Measurements from ENCODE around the gene GLB1L3.

GLB1L3 gene

DNA sequence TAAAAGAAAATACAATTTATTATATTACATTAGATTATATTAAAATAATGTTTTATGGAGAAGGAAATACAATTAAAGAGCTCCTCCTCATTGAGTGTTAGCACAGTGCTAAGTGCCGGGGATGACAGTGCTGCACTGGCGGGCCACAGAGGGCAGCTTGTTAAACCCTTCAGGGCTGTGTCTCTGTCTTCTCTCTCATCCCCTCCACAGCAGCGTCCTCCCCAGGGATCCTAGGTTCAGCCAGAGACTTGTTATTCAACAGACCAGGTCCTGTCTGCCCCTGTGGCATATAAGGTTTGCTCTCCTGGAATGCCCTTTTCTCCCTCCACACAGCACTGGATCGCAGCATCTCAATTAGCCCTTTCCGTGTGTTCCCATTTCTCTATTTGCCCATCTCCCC is 37.2 kb upstream of the GLB1L3 start:
- Histone ChIP-seq H3K9me3 (ENCODE audit: insufficient read depth, low read depth, low read length) (no peaks in the 10 kb centered on the region), H3K27me3 (ENCODE audit: insufficient read depth, low read length) (no peaks in the 10 kb centered on the region), H3K9ac (ENCODE audit: low read depth, low read length) (no peak overlapping the region), H3K36me3 (ENCODE audit: insufficient read depth, low read depth, low read length) (peaks cover 23% of the 10 kb centered on the region), H3K4me1 (ENCODE audit: insufficient read depth, low read length) (no peaks in the 10 kb centered on the region), H3K27ac (ENCODE audit: low read length) (no peak overlapping the region), H3K4me3 (ENCODE audit: low read length) (no peak overlapping the region)

DNA sequence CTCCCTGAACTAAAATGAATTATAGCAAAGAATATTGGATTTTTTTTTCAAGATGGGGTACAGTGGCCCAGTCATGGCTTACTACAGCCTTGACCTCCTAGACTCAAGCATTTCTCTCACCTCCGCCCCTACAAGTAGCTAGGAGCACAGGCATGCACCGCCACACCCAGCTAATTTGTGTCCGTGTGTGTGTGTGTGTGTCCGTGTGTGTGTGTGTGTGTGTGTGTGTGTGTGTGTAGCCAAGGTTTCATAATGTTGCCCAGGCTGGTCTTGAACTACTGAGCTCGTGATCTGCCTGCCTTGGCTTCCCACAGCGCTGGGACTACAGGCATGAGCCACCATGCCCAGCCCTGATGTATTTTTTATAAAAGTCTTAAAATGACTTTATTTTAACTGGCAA is 35.6 kb upstream of the GLB1L3 start:
- Histone ChIP-seq H3K36me3 (ENCODE audit: insufficient read depth, low read depth, low read length) (peaks cover 36% of the 10 kb centered on the region), H3K4me3 (ENCODE audit: low read length) (no peak overlapping the region), H3K27me3 (ENCODE audit: insufficient read depth, low read length) (no peaks in the 10 kb centered on the region), H3K4me1 (ENCODE audit: insufficient read depth, low read length) (no peaks in the 10 kb centered on the region), H3K27ac (ENCODE audit: low read length) (no peak overlapping the region), H3K9me3 (ENCODE audit: insufficient read depth, low read depth, low read length) (no peaks in the 10 kb centered on the region), H3K9ac (ENCODE audit: low read depth, low read length) (no peak overlapping the region)

DNA sequence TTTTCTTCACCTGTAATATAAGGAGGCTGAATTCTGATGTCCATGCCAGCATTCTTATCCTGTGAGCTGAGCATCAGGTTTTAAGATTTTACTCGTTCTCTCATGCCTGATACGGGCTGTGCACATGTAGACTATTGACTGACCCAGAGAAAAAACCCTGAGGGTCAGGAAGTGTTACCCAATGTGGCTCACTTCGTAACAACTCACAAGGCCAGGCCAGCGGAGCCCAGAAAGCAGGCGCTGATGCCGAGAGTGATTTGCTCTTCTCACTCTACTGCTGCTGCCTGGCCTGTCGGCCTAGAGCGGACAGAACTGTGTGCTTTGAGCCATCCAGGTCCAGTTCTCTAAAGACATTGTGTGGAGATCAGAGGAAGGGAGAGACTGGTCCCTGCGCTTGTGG is 33.8 kb upstream of the GLB1L3 start:
- H3K4me1 ChIP-seq (ENCODE audit: insufficient read depth, low read length), result no peaks in the 10 kb centered on the region
- H3K4me3 ChIP-seq (ENCODE audit: low read length), result no peak overlapping the region
- no peak overlapping the region for H3K27ac ChIP-seq (ENCODE audit: low read length)
- no peaks in the 10 kb centered on the region for H3K9me3 ChIP-seq (ENCODE audit: insufficient read depth, low read depth, low read length)
- peaks cover 53% of the 10 kb centered on the region for H3K36me3 ChIP-seq (ENCODE audit: insufficient read depth, low read depth, low read length)
- H3K9ac ChIP-seq (ENCODE audit: low read depth, low read length), result no peak overlapping the region
- no peaks in the 10 kb centered on the region for H3K27me3 ChIP-seq (ENCODE audit: insufficient read depth, low read length)

DNA sequence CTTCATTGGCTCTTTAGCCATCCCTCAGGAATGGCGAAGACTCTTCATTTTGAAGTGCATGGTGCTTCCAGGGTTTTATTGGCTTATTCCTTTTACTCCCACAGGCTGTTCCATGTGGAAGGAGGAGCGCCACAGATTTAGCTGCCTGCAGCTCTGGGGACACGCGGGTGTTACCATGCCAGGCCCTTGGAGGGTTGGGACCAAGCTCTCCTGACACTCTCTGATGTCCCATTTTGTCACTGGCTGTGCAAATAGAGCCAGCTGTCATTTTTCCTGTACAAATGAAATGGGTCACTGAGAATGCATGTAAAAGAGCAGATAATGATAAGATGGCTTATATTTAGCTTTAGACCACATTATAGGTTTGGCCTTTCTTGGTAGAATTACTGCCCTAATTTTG is 32.3 kb upstream of the GLB1L3 start:
- H3K27ac ChIP-seq (ENCODE audit: low read length), result no peak overlapping the region
- H3K4me1 ChIP-seq (ENCODE audit: insufficient read depth, low read length), result no peaks in the 10 kb centered on the region
- no peak overlapping the region for H3K9ac ChIP-seq (ENCODE audit: low read depth, low read length)
- H3K36me3 ChIP-seq (ENCODE audit: insufficient read depth, low read depth, low read length), result peaks cover 68% of the 10 kb centered on the region
- no peaks in the 10 kb centered on the region for H3K9me3 ChIP-seq (ENCODE audit: insufficient read depth, low read depth, low read length)
- no peaks in the 10 kb centered on the region for H3K27me3 ChIP-seq (ENCODE audit: insufficient read depth, low read length)
- H3K4me3 ChIP-seq (ENCODE audit: low read length), result no peak overlapping the region

DNA sequence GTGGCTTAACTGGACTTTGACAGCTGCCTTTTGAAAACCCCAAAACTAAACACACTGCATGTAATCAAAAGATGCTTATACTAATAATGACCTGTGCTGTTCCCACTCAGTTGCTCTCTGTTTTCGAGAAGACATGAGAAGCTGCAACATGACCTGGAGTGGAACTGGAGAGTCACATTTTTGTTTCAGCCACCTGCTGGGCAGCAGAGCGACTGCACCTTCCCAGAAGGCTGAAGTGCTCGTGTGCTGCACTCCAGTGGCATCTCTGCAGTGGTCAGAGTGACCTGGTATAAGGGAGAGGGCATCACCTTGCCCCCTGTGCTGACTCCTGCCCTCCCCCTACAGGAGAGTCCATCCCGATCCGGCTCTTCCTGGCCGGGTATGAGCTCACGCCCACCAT is 31.6 kb upstream of the GLB1L3 start:
- Histone ChIP-seq H3K27ac (ENCODE audit: low read length) (no peak overlapping the region), H3K9ac (ENCODE audit: low read depth, low read length) (no peak overlapping the region), H3K4me1 (ENCODE audit: insufficient read depth, low read length) (no peaks in the 10 kb centered on the region), H3K9me3 (ENCODE audit: insufficient read depth, low read depth, low read length) (no peaks in the 10 kb centered on the region), H3K4me3 (ENCODE audit: low read length) (no peak overlapping the region), H3K36me3 (ENCODE audit: insufficient read depth, low read depth, low read length) (peaks cover 71% of the 10 kb centered on the region), H3K27me3 (ENCODE audit: insufficient read depth, low read length) (no peaks in the 10 kb centered on the region)

DNA sequence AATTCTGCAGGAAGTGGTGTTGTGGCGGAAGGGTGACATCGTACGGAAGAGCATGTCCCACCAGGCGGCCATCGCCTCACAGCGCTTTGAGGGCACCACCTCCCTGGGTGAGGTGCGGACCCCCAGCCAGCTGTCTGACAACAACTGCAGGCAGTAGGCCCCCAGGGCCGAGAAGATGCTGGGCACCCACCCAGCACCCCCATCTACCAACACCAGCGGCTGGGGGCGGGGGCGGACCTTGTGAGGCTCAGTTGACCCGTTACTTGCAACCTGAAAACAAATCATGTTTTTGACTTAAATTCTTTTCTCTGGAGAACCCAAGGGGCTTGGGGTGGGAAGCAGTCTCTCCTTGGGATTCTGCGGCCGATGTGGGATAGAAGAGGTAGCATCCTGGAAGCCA is 30.7 kb upstream of the GLB1L3 start:
- no peak overlapping the region for H3K27ac ChIP-seq (ENCODE audit: low read length)
- H3K4me3 ChIP-seq (ENCODE audit: low read length), result no peak overlapping the region
- no peaks in the 10 kb centered on the region for H3K27me3 ChIP-seq (ENCODE audit: insufficient read depth, low read length)
- peaks cover 77% of the 10 kb centered on the region for H3K36me3 ChIP-seq (ENCODE audit: insufficient read depth, low read depth, low read length)
- no peaks in the 10 kb centered on the region for H3K4me1 ChIP-seq (ENCODE audit: insufficient read depth, low read length)
- no peaks in the 10 kb centered on the region for H3K9me3 ChIP-seq (ENCODE audit: insufficient read depth, low read depth, low read length)
- H3K9ac ChIP-seq (ENCODE audit: low read depth, low read length), result no peak overlapping the region

DNA sequence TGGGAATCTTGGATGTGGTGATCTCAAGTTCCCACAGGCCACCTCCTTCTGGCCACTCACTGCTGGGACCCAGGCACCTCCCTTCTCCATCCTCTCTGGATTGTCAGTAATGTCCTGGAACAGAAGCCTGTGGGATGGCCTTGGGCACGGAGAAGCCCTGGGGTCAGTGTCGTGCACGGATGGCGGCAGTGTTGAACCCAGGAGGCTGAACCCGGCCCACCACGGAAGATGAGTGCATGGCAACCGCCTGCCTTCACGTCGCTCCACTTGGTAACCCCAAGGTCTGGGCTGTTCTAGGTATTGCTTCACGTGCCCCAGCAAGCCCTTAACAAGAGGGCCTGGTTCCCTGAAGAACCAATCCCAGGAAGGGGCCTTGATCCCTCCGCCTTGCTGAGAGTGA is 30.1 kb upstream of the GLB1L3 start:
- no peaks in the 10 kb centered on the region for H3K9me3 ChIP-seq (ENCODE audit: insufficient read depth, low read depth, low read length)
- H3K9ac ChIP-seq (ENCODE audit: low read depth, low read length), result no peak overlapping the region
- no peak overlapping the region for H3K27ac ChIP-seq (ENCODE audit: low read length)
- no peak overlapping the region for H3K4me3 ChIP-seq (ENCODE audit: low read length)
- peaks cover 84% of the 10 kb centered on the region for H3K36me3 ChIP-seq (ENCODE audit: insufficient read depth, low read depth, low read length)
- H3K27me3 ChIP-seq (ENCODE audit: insufficient read depth, low read length), result no peaks in the 10 kb centered on the region
- H3K4me1 ChIP-seq (ENCODE audit: insufficient read depth, low read length), result no peaks in the 10 kb centered on the region

DNA sequence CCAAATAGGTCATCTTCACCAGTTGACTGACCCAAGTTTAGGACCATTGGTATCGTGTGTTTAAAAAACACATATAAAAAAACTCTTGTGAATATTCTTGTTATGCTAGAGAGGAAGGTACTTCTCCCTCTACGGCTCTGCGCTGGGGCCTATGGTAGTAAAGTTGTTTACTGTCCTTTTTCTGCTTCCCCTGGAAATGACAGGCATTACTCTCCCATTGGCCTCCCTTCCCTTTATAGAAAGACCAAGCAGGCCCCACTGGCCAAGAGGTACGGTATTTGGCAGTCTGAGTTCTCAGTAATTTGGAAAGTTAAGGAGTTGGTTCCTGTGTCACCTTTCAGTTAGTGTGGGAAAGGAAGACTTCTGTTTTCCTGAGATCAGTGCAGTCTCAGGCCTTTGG is 29.5 kb upstream of the GLB1L3 start:
- Histone ChIP-seq H3K27me3 (ENCODE audit: insufficient read depth, low read length) (no peaks in the 10 kb centered on the region), H3K9ac (ENCODE audit: low read depth, low read length) (no peak overlapping the region), H3K4me3 (ENCODE audit: low read length) (no peak overlapping the region), H3K4me1 (ENCODE audit: insufficient read depth, low read length) (peaks cover 6% of the 10 kb centered on the region), H3K36me3 (ENCODE audit: insufficient read depth, low read depth, low read length) (peaks cover 84% of the 10 kb centered on the region), H3K27ac (ENCODE audit: low read length) (no peak overlapping the region), H3K9me3 (ENCODE audit: insufficient read depth, low read depth, low read length) (no peaks in the 10 kb centered on the region)

DNA sequence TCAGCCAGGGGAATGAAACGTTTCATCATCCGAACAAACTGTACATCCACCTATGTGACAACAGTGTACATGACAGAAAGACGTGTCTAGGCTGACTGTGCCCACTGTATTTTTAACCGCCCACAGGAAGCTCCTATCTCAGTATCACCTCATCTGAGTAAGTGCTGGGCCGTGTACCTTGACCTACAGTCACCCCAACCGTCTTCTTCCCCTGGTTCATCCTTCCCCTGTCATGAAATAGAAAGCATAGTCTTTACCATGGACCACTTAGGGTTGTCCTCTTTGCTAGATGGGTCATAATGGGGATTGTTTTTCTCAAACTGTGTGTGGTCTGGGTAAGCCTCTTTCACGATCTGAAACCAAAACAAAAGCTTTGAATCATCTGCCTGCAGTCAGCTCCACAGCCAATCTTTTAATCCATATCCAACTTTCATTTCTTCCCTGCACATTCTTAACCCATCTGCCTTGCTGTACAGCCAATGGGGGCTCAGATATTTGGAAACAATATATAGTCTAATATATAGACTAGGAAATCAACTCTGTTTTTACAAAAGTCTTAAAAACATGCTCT is 27.2 kb upstream of the GLB1L3 start:
- no peak overlapping the region; the same call in 1 of the 2 replicates for H3K9ac ChIP-seq (ENCODE audit: low read depth, low read length)
- H3K4me3 ChIP-seq (ENCODE audit: low read length), result no peak overlapping the region
- no peak overlapping the region for H3K27ac ChIP-seq (ENCODE audit: low read length)
- no peaks in the 10 kb centered on the region for H3K9me3 ChIP-seq (ENCODE audit: insufficient read depth, low read depth, low read length)
- H3K27me3 ChIP-seq (ENCODE audit: insufficient read depth, low read length), result no peaks in the 10 kb centered on the region
- peaks cover 70% of the 10 kb centered on the region for H3K36me3 ChIP-seq (ENCODE audit: insufficient read depth, low read depth, low read length)
- peaks cover 9% of the 10 kb centered on the region for H3K4me1 ChIP-seq (ENCODE audit: insufficient read depth, low read length)

DNA sequence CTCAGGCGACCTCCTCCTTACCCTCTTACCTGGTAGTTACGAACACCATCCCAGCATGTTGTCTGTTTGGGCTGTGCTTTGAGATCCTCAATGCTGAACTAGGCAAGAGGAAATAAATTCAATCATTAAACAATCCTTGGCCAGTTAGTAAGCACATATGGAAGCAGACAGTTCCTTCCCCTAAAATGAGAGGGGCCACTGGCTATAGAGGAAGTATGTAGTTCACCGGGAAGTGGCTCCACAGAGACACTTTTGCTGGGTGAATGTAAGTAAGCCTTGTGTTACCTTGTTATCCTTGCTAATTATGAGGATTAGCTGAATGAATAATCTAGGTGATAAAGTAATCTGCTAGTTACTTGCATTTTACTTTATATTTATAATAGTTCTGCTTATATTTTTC is 25.9 kb upstream of the GLB1L3 start:
- Histone ChIP-seq H3K27me3 (ENCODE audit: insufficient read depth, low read length) (no peaks in the 10 kb centered on the region), H3K36me3 (ENCODE audit: insufficient read depth, low read depth, low read length) (peaks cover 59% of the 10 kb centered on the region), H3K4me3 (ENCODE audit: low read length) (no peak overlapping the region), H3K9ac (ENCODE audit: low read depth, low read length) (no peak overlapping the region), H3K4me1 (ENCODE audit: insufficient read depth, low read length) (peaks cover 9% of the 10 kb centered on the region), H3K9me3 (ENCODE audit: insufficient read depth, low read depth, low read length) (no peaks in the 10 kb centered on the region), H3K27ac (ENCODE audit: low read length) (no peak overlapping the region)

DNA sequence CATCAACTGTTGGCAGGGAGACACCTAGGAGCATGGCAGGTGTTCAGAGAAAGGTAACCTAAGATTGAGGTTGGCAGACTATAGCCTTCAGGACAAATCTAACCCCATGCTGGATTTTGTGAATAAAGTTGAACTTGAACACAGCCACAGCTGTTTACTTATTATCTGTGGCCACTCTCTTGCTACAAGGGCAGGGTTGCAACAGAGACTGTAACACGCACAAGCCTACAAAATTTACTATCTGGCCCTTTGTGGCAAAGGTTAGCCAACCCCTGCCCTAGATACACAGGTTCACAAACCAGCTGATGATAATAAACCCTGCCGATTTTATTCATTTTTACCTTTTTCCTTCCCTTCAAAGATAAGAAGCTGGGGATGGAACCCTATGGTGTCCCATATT is 25.5 kb upstream of the GLB1L3 start:
- Histone ChIP-seq H3K27ac (ENCODE audit: low read length) (no peak overlapping the region), H3K4me3 (ENCODE audit: low read length) (no peak overlapping the region), H3K4me1 (ENCODE audit: insufficient read depth, low read length) (peaks cover 9% of the 10 kb centered on the region), H3K9ac (ENCODE audit: low read depth, low read length) (no peak overlapping the region), H3K9me3 (ENCODE audit: insufficient read depth, low read depth, low read length) (no peaks in the 10 kb centered on the region), H3K36me3 (ENCODE audit: insufficient read depth, low read depth, low read length) (peaks cover 58% of the 10 kb centered on the region), H3K27me3 (ENCODE audit: insufficient read depth, low read length) (no peaks in the 10 kb centered on the region)

DNA sequence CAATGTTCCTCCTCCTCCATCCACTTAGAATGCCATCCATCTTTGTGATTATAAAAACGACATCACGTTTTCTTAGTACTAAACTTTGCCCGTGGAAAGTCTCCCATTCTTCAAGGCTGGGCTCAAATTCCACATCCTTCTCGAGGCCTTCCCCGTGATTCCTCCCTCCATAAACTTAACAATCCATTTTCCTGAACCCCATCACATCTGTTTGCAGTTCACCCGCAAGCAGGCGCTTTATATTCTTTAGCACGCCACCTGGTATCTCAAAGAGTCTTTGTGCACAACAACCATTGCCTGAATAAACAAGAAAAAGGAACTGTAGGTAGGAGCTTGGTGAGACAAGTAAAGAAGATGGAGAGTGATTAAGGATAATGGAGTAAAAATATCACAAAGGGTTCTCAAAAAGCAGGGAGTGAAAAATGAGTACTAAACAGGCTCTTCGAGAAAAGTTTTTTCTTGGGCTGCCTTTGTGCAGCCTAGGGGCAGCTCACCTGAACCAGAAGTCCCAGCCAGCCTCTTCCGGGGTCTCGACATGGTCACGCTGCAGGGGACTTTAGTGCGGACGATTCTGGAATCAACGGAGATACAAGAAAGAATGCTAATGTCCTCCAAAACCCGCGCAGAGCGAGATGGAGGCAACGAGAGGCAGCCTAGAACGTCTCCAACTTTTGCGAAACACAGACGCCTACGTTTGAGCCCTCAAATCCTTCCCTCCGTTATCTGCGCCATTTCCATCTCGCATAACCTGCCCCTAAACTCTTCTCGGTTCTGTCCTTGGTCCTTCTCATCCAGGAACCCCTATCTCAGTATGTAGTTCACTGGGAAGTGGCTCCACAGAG is 23.6 kb upstream of the GLB1L3 start:
- Histone ChIP-seq H3K4me3 (ENCODE audit: low read length) (peak overlapping the region; percentile 100), H3K9ac (ENCODE audit: low read depth, low read length) (peak overlapping the region; percentile 93), H3K9me3 (ENCODE audit: insufficient read depth, low read depth, low read length) (no peaks in the 10 kb centered on the region), H3K4me1 (ENCODE audit: insufficient read depth, low read length) (peaks cover 9% of the 10 kb centered on the region), H3K36me3 (ENCODE audit: insufficient read depth, low read depth, low read length) (peaks cover 50% of the 10 kb centered on the region), H3K27me3 (ENCODE audit: insufficient read depth, low read length) (no peaks in the 10 kb centered on the region), H3K27ac (ENCODE audit: low read length) (peak overlapping the region; percentile 55)

Measured in iPS-20b (cell line).